Measurements from ENCODE around the gene THSD4.

DNA sequence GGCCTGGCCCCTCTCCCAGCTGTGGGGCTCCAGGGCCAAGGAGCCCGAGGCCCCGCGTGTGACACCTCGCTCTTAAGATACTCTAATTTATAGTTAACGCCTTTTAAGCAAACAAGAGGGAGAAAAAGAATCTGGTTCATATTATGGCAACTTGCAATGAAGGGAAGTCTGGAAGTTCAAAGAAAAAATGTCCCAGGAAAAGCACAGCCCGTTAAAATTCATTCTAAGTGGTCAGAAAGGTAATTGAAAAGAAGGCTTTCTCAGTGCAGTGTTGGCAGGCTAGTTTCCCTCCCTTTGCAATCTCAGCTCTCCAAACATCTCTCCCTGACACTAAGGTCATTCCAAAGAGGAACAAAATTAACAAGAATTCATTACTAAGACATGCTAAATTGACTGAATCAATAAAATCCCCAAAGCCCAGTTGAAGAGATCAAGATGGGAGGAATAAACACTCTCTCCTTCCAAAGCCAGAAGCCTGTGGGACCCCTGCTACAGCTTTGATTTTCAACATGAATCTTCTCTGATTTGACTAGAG, 339.3 kb downstream of the THSD4 start:
- no peak for TF ChIP-seq EP300 (conservative IDR thresholded peaks at IDR 0.05; ENCODE audit: poor library complexity, severe bottlenecking)
- TF ChIP-seq TAF1 (IDR thresholded peaks at IDR 0.05; ENCODE audit: low read depth) = no peak

Data from neural cell (in vitro differentiated cells).